HG02798 (cell line): ENCODE results near the gene FAAH2.
"Not testable (repeated sequence)": the region's sequence is repeated elsewhere in the genome, so short reads cannot be mapped to it uniquely, and the experiment has no call there.

ENCODE experiments used
- ATAC-seq: cut with Tn5 transposase; IDR thresholded peaks from one replicate; pipeline ENCODE4 v1.9.1; 2021; ENCODE audit warnings: mild to moderate bottlenecking; ENCODE audit not compliant: unreplicated experiment, poor library complexity

FAAH2 gene

GRCh38 chrX:57379296-57379695, 92.8 kb downstream of the FAAH2 start:
- ATAC-seq: no peak

GRCh38 chrX:57380026-57380796, 93.7 kb downstream of the FAAH2 start:
- ATAC-seq: no peak

- ATAC-seq: not testable (repeated sequence)
Measured at GRCh38 chrX:57394162-57394561, 107.7 kb downstream of the FAAH2 start.

GRCh38 chrX:57403191-57403590, 116.7 kb downstream of the FAAH2 start:
- not testable (repeated sequence) for ATAC-seq

- ATAC-seq: no peak
Measured at GRCh38 chrX:57406149-57406548, 119.6 kb downstream of the FAAH2 start.

- ATAC-seq: no peak
Measured at GRCh38 chrX:57417827-57418226, 131.3 kb downstream of the FAAH2 start.

GRCh38 chrX:57422289-57422688, 135.8 kb downstream of the FAAH2 start:
- ATAC-seq: no peak

GRCh38 chrX:57422790-57423189, 136.3 kb downstream of the FAAH2 start:
- no peak for ATAC-seq

GRCh38 chrX:57445076-57445475, 158.6 kb downstream of the FAAH2 start:
- no peak for ATAC-seq

- no peak for ATAC-seq
Measured at GRCh38 chrX:57445832-57446231, 159.3 kb downstream of the FAAH2 start.

- ATAC-seq: no peak
Measured at GRCh38 chrX:57447856-57448255, 161.3 kb downstream of the FAAH2 start.

GRCh38 chrX:57451426-57452020, 165.0 kb downstream of the FAAH2 start:
- ATAC-seq: no peak

GRCh38 chrX:57453901-57454300, 167.4 kb downstream of the FAAH2 start:
- peak; percentile 71 for ATAC-seq

GRCh38 chrX:57481514-57481913, 195.0 kb downstream of the FAAH2 start:
- ATAC-seq: no peak

GRCh38 chrX:57516491-57516890, 230.0 kb downstream of the FAAH2 start:
- no peak for ATAC-seq

- ATAC-seq: no peak
Measured at GRCh38 chrX:57519578-57520118, 233.1 kb downstream of the FAAH2 start.

- no peak for ATAC-seq
Measured at GRCh38 chrX:57528670-57529255, 242.3 kb downstream of the FAAH2 start.
